NB4 (cell line): Measurements from ENCODE around the gene ARHGEF4.
"Not testable (repeated sequence)": the region's sequence is repeated elsewhere in the genome, so short reads cannot be mapped to it uniquely, and the experiment has no call there.

ENCODE experiments used
- DNase-seq: peaks from one replicate; pipeline ENCODE4 v3.0.0; 2010; ENCODE audit warnings: low read depth
- H3K4me3 ChIP-seq: one replicate; pipeline ENCODE4 v1.5.1; 2011; ENCODE audit warnings: mild to moderate bottlenecking, low read depth, low read length, moderate library complexity
- CTCF ChIP-seq: IDR thresholded peaks from one replicate; pipeline ENCODE4 v1.5.1; 2012; ENCODE audit warnings: low read depth, low read length
- MAX ChIP-seq: IDR thresholded peaks from 2 replicates; pipeline ENCODE4 v1.6.1; 2011; ENCODE audit warnings: low read depth, low read length
- MYC ChIP-seq: IDR thresholded peaks from 2 replicates; pipeline ENCODE4 v1.6.1; 2011; ENCODE audit warnings: low read depth, low read length
- POLR2A ChIP-seq: IDR thresholded peaks from 2 replicates; pipeline ENCODE4 v1.6.1; 2011; ENCODE audit warnings: mild to moderate bottlenecking; ENCODE audit not compliant: insufficient read length; ENCODE audit errors: extremely low read depth

Gene ARHGEF4

GRCh38 chr2:131063501-131064283 lies 227.0 kb downstream of the ARHGEF4 start:
- TF ChIP-seq POLR2A, result no peak
- no peak for TF ChIP-seq MYC
- TF ChIP-seq MAX, result no peak
- no peak for TF ChIP-seq CTCF
- H3K4me3 ChIP-seq, result no peak overlapping the region
- DNase-seq, result no peak

GRCh38 chr2:131064589-131065512 lies 228.1 kb downstream of the ARHGEF4 start:
- no peak overlapping the region for H3K4me3 ChIP-seq
- no peak for TF ChIP-seq MAX
- TF ChIP-seq POLR2A, result no peak
- TF ChIP-seq MYC, result no peak
- TF ChIP-seq CTCF, result no peak
- no peak for DNase-seq

GRCh38 chr2:131067465-131068125 lies 230.9 kb downstream of the ARHGEF4 start:
- TF ChIP-seq POLR2A (no peak), MYC (no peak), MAX (no peak), CTCF (no peak)
- no peak for DNase-seq
- H3K4me3 ChIP-seq, result no peak overlapping the region

GRCh38 chr2:131068172-131068571 lies 231.5 kb downstream of the ARHGEF4 start:
- not testable (repeated sequence) for H3K4me3 ChIP-seq, DNase-seq

- not testable (repeated sequence) for H3K4me3 ChIP-seq, DNase-seq
Observed at GRCh38 chr2:131075578-131075977, 238.9 kb downstream of the ARHGEF4 start.

- no peak for TF ChIP-seq MYC
- TF ChIP-seq MAX, result no peak
- TF ChIP-seq CTCF, result no peak
- no peak for TF ChIP-seq POLR2A
- no peak overlapping the region for H3K4me3 ChIP-seq
- DNase-seq, result no peak
Observed at GRCh38 chr2:131076707-131077106, 240.0 kb downstream of the ARHGEF4 start.
